ENCODE data around the gene IFNGR2. TPM values are rescaled to one million over a fixed set of nuclear protein-coding genes. Genes with fewer than 3 reads are reported as not detected.

The IFNGR2 gene
- total and polyA plus RNA-seq, 2 of the 13 experiments (the other 11 are each of a cell fraction or from before 2014, with no cell fraction given) = 61.3 to 117 TPM

DNA sequence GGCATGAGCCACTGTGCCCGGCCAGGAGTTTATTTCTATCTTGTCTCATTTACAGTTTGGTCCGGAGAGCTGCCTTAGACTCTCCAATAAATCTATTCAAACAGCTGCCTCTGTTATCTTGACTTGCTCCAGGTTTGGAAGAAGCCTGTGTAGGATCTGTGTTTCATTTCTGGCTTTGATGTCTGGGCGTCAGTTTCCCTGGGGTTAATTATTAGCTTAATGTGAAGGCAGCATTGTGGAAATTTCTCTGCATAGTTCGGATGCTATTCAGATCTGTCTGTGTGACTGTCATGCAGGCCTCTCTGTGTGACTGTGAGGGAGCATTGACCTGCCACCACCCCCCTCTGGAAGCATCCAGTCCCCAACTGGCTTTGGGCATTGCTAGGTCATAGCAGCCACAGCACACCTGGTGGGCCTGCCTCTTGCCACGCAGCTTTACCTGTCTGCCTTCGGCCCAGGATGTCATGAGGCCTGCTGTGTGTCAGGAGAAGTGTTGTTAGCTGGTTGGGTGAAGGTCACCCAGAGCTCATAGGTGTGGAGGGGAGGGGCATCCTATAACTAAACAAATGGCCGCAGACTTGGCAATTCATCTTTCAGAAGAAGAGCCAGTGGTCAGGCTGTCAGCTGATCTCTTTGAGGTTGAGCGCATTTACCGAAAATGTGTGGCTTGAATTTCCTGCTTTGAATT lies 9.8 kb downstream of the IFNGR2 start (continued):
- TF ChIP-seq, protein P1, sequence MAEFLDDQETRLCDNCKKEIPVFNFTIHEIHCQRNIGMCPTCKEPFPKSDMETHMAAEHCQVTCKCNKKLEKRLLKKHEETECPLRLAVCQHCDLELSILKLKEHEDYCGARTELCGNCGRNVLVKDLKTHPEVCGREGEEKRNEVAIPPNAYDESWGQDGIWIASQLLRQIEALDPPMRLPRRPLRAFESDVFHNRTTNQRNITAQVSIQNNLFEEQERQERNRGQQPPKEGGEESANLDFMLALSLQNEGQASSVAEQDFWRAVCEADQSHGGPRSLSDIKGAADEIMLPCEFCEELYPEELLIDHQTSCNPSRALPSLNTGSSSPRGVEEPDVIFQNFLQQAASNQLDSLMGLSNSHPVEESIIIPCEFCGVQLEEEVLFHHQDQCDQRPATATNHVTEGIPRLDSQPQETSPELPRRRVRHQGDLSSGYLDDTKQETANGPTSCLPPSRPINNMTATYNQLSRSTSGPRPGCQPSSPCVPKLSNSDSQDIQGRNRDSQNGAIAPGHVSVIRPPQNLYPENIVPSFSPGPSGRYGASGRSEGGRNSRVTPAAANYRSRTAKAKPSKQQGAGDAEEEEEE (CRISPR knock-in tag; IDR thresholded peaks at IDR 0.05; ENCODE audit: borderline replicate concordance) = no peak
- TF ChIP-seq ZEB1 (IDR thresholded peaks at IDR 0.05; ENCODE audit: insufficient replicate concordance, low read depth) (peak; percentile 99), ZNF207 (IDR thresholded peaks at IDR 0.05; ENCODE audit: borderline replicate concordance) (no peak), EZH2 (conservative IDR thresholded peaks at IDR 0.05; ENCODE audit: low read depth, low read length) (no peak), SOX6 (IDR thresholded peaks at IDR 0.05) (no peak), SOX6 (CRISPR knock-in tag; IDR thresholded peaks at IDR 0.05) (peak; percentile 86), ZNF780A (CRISPR knock-in tag; IDR thresholded peaks at IDR 0.05) (no peak), MTA3 (CRISPR knock-in tag; IDR thresholded peaks at IDR 0.05) (no peak), SOX13 (IDR thresholded peaks at IDR 0.05) (peak; percentile 15; the same call in 1 of the 2 replicates), SOX13 (CRISPR knock-in tag; conservative IDR thresholded peaks at IDR 0.05 in 1 of 2, IDR thresholded peaks at IDR 0.05 in 1 of 2) (peak in 1 of 2 experiments; percentile 69; a peak in 2 of 4 replicates), MATR3 (CRISPR knock-in tag; IDR thresholded peaks at IDR 0.05) (no peak)
- TF ChIP-seq, protein P2, sequence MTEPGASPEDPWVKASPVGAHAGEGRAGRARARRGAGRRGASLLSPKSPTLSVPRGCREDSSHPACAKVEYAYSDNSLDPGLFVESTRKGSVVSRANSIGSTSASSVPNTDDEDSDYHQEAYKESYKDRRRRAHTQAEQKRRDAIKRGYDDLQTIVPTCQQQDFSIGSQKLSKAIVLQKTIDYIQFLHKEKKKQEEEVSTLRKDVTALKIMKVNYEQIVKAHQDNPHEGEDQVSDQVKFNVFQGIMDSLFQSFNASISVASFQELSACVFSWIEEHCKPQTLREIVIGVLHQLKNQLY (CRISPR knock-in tag; IDR thresholded peaks at IDR 0.05) = no peak; the same call in 1 of the 2 replicates
- TF ChIP-seq, protein P3, sequence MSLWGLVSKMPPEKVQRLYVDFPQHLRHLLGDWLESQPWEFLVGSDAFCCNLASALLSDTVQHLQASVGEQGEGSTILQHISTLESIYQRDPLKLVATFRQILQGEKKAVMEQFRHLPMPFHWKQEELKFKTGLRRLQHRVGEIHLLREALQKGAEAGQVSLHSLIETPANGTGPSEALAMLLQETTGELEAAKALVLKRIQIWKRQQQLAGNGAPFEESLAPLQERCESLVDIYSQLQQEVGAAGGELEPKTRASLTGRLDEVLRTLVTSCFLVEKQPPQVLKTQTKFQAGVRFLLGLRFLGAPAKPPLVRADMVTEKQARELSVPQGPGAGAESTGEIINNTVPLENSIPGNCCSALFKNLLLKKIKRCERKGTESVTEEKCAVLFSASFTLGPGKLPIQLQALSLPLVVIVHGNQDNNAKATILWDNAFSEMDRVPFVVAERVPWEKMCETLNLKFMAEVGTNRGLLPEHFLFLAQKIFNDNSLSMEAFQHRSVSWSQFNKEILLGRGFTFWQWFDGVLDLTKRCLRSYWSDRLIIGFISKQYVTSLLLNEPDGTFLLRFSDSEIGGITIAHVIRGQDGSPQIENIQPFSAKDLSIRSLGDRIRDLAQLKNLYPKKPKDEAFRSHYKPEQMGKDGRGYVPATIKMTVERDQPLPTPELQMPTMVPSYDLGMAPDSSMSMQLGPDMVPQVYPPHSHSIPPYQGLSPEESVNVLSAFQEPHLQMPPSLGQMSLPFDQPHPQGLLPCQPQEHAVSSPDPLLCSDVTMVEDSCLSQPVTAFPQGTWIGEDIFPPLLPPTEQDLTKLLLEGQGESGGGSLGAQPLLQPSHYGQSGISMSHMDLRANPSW (CRISPR knock-in tag; IDR thresholded peaks at IDR 0.05; ENCODE audit: borderline replicate concordance) = peak; percentile 76; the same call in 1 of the 2 replicates
- TF ChIP-seq, protein P4, sequence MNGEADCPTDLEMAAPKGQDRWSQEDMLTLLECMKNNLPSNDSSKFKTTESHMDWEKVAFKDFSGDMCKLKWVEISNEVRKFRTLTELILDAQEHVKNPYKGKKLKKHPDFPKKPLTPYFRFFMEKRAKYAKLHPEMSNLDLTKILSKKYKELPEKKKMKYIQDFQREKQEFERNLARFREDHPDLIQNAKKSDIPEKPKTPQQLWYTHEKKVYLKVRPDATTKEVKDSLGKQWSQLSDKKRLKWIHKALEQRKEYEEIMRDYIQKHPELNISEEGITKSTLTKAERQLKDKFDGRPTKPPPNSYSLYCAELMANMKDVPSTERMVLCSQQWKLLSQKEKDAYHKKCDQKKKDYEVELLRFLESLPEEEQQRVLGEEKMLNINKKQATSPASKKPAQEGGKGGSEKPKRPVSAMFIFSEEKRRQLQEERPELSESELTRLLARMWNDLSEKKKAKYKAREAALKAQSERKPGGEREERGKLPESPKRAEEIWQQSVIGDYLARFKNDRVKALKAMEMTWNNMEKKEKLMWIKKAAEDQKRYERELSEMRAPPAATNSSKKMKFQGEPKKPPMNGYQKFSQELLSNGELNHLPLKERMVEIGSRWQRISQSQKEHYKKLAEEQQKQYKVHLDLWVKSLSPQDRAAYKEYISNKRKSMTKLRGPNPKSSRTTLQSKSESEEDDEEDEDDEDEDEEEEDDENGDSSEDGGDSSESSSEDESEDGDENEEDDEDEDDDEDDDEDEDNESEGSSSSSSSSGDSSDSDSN (CRISPR knock-in tag; IDR thresholded peaks at IDR 0.05) = no peak
- TF ChIP-seq, protein P5, sequence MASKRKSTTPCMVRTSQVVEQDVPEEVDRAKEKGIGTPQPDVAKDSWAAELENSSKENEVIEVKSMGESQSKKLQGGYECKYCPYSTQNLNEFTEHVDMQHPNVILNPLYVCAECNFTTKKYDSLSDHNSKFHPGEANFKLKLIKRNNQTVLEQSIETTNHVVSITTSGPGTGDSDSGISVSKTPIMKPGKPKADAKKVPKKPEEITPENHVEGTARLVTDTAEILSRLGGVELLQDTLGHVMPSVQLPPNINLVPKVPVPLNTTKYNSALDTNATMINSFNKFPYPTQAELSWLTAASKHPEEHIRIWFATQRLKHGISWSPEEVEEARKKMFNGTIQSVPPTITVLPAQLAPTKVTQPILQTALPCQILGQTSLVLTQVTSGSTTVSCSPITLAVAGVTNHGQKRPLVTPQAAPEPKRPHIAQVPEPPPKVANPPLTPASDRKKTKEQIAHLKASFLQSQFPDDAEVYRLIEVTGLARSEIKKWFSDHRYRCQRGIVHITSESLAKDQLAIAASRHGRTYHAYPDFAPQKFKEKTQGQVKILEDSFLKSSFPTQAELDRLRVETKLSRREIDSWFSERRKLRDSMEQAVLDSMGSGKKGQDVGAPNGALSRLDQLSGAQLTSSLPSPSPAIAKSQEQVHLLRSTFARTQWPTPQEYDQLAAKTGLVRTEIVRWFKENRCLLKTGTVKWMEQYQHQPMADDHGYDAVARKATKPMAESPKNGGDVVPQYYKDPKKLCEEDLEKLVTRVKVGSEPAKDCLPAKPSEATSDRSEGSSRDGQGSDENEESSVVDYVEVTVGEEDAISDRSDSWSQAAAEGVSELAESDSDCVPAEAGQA (IDR thresholded peaks at IDR 0.05; ENCODE audit: low read depth) = no peak
- TF ChIP-seq, protein P5 (CRISPR knock-in tag; IDR thresholded peaks at IDR 0.05; ENCODE audit: borderline replicate concordance) = no peak

All from HepG2 (cell line).